ENCODE results near the gene AFAP1. TPM values are rescaled to one million over a fixed set of nuclear protein-coding genes. Genes with fewer than 3 reads are reported as not detected.

Gene AFAP1
- total RNA-seq, 1 donor from 2014 or later = 67.9 TPM

GRCh38 chr4:7772711-7773385 lies 166.8 kb downstream of the AFAP1 start:
- Mint-ChIP-seq H3K9me3 (ENCODE audit: unreplicated experiment) (no peaks in the 10 kb centered on the region), H3K27ac (ENCODE audit: unreplicated experiment) (no peak overlapping the region), H3K27me3 (ENCODE audit: low read depth, unreplicated experiment) (no peaks in the 10 kb centered on the region), H3K4me3 (ENCODE audit: unreplicated experiment) (no peak overlapping the region), H3K36me3 (ENCODE audit: low read depth, unreplicated experiment) (peaks cover 57% of the 10 kb centered on the region), H3K4me1 (ENCODE audit: low read depth, unreplicated experiment) (peaks cover 13% of the 10 kb centered on the region)
- Histone ChIP-seq H4K20me1 (ENCODE audit: insufficient read depth, low read length) (peaks cover 99% of the 10 kb centered on the region), H3K27me3 (ENCODE audit: insufficient read depth, low read length) (no peaks in the 10 kb centered on the region), H3K9ac (ENCODE audit: low read length) (no peak overlapping the region), H3K36me3 (ENCODE audit: insufficient read depth, low read length) (peaks cover 85% of the 10 kb centered on the region), H3K79me2 (ENCODE audit: insufficient read depth, low read length) (peaks cover 85% of the 10 kb centered on the region), H2AFZ (ENCODE audit: low read depth, low read length) (no peak overlapping the region), H3K9me3 (ENCODE audit: insufficient read depth, low read depth, low read length) (no peaks in the 10 kb centered on the region), H3K4me2 (ENCODE audit: low read length) (no peak overlapping the region), H3K4me1 (ENCODE audit: insufficient read depth, low read length) (peaks cover 3% of the 10 kb centered on the region), H3K4me3 (ENCODE audit: insufficient read depth, low read depth, low read length) (no peak overlapping the region), H3K27ac (ENCODE audit: low read depth, low read length) (no peak overlapping the region)
- TF ChIP-seq, protein P1, sequence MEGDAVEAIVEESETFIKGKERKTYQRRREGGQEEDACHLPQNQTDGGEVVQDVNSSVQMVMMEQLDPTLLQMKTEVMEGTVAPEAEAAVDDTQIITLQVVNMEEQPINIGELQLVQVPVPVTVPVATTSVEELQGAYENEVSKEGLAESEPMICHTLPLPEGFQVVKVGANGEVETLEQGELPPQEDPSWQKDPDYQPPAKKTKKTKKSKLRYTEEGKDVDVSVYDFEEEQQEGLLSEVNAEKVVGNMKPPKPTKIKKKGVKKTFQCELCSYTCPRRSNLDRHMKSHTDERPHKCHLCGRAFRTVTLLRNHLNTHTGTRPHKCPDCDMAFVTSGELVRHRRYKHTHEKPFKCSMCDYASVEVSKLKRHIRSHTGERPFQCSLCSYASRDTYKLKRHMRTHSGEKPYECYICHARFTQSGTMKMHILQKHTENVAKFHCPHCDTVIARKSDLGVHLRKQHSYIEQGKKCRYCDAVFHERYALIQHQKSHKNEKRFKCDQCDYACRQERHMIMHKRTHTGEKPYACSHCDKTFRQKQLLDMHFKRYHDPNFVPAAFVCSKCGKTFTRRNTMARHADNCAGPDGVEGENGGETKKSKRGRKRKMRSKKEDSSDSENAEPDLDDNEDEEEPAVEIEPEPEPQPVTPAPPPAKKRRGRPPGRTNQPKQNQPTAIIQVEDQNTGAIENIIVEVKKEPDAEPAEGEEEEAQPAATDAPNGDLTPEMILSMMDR (IDR thresholded peaks at IDR 0.05; ENCODE audit: insufficient read depth, low read depth, low read length) = no peak
- no peak for TF ChIP-seq EZH2 (IDR thresholded peaks at IDR 0.05; ENCODE audit: insufficient read depth, low read length)
- FAIRE-seq = no peak
- no peak for DNase-seq (ENCODE audit: low read depth)

- H3K36me3 Mint-ChIP-seq (ENCODE audit: low read depth, unreplicated experiment) = peaks cover 58% of the 10 kb centered on the region
- peaks cover 86% of the 10 kb centered on the region for H3K79me2 ChIP-seq (ENCODE audit: insufficient read depth, low read length)
- no peak for FAIRE-seq
Observed at GRCh38 chr4:7771541-7772507, 167.8 kb downstream of the AFAP1 start.

More at GRCh38 chr4:7771541-7772507, 167.8 kb downstream of the AFAP1 start:
- Mint-ChIP-seq H3K27ac (ENCODE audit: unreplicated experiment) (no peak overlapping the region), H3K27me3 (ENCODE audit: low read depth, unreplicated experiment) (no peaks in the 10 kb centered on the region), H3K9me3 (ENCODE audit: unreplicated experiment) (no peaks in the 10 kb centered on the region), H3K4me3 (ENCODE audit: unreplicated experiment) (no peak overlapping the region), H3K4me1 (ENCODE audit: low read depth, unreplicated experiment) (peaks cover 13% of the 10 kb centered on the region)
- H3K4me1 ChIP-seq (ENCODE audit: insufficient read depth, low read length) = peaks cover 3% of the 10 kb centered on the region
- TF ChIP-seq EZH2 (IDR thresholded peaks at IDR 0.05; ENCODE audit: insufficient read depth, low read length) = no peak
- TF ChIP-seq, protein P1 (IDR thresholded peaks at IDR 0.05; ENCODE audit: insufficient read depth, low read depth, low read length) = no peak
- H3K4me3 ChIP-seq (ENCODE audit: insufficient read depth, low read depth, low read length) = no peak overlapping the region
- no peak overlapping the region for H3K27ac ChIP-seq (ENCODE audit: low read depth, low read length)
- H2AFZ ChIP-seq (ENCODE audit: low read depth, low read length) = no peak overlapping the region
- peaks cover 99% of the 10 kb centered on the region for H4K20me1 ChIP-seq (ENCODE audit: insufficient read depth, low read length)
- H3K9me3 ChIP-seq (ENCODE audit: insufficient read depth, low read depth, low read length) = no peaks in the 10 kb centered on the region
- H3K9ac ChIP-seq (ENCODE audit: low read length) = no peak overlapping the region
- H3K27me3 ChIP-seq (ENCODE audit: insufficient read depth, low read length) = no peaks in the 10 kb centered on the region
- no peak overlapping the region for H3K4me2 ChIP-seq (ENCODE audit: low read length)
- no peak for DNase-seq (ENCODE audit: low read depth)
- H3K36me3 ChIP-seq (ENCODE audit: insufficient read depth, low read length) = peaks cover 82% of the 10 kb centered on the region

Data from astrocyte (in vitro differentiated cells and primary cell).